CD4-positive, alpha-beta memory T cell (primary cell): ENCODE results near the gene PTEN. TPM values are rescaled to one million over a fixed set of nuclear protein-coding genes. Genes with fewer than 3 reads are reported as not detected.

Source experiments
- CTCF ChIA-PET: fragments of 350-600 bp; sonication (Branson Sonifier 250); formaldehyde crosslinking; loops from one replicate; lab custom pipeline; 2021; ENCODE audit warnings: inconsistent platforms; ENCODE audit not compliant: partially characterized antibody; lab: Charles Lee
- POLR2A ChIA-PET: fragments of 350-600 bp; sonication (Branson Sonifier 250); formaldehyde crosslinking; loops from one replicate; lab custom pipeline; 2021; ENCODE audit not compliant: partially characterized antibody; lab: Charles Lee
- DNase-seq, 5 donors: peaks; one replicate each; pipeline versions ENCODE4 v3.0.0 to v3.0.0-alpha.2; 2020 to 2022; ENCODE audit warnings: mixed read lengths in 1 of 5
- H3K27ac ChIP-seq: one replicate; pipeline ENCODE4 v1.7.0; 2013; ENCODE audit warnings: low read depth, low read length
- H3K27me3 ChIP-seq: 2 replicates; pipeline ENCODE4 v1.7.0; 2013; ENCODE audit warnings: mild to moderate bottlenecking, low read length, moderate library complexity; ENCODE audit not compliant: insufficient read depth
- H3K36me3 ChIP-seq: 2 replicates; pipeline ENCODE4 v1.7.0; 2013; ENCODE audit warnings: mild to moderate bottlenecking, low read length, moderate library complexity; ENCODE audit not compliant: insufficient read depth
- H3K4me1 ChIP-seq: 2 replicates; pipeline ENCODE4 v1.7.0; 2013; ENCODE audit warnings: mild to moderate bottlenecking, low read length, moderate library complexity; ENCODE audit not compliant: insufficient read depth
- H3K4me3 ChIP-seq, 2 donors: one replicate each; pipeline ENCODE4 v1.7.0; 2013; ENCODE audit warnings: low read length in 2 of 2, mild to moderate bottlenecking in 1 of 2
- H3K9me3 ChIP-seq, 2 donors: one replicate each; pipeline ENCODE4 v1.7.0; 2013; ENCODE audit warnings: low read length in 2 of 2, control low read depth in 1 of 2; ENCODE audit not compliant: control insufficient read depth in 1 of 2
- H3K27ac Mint-ChIP-seq, 7 donors: one replicate each; pipeline ENCODE4 v1.8.0; 2020 to 2021; ENCODE audit warnings: mixed read lengths in 7 of 7, mild to moderate bottlenecking in 6 of 7, inconsistent platforms in 3 of 7, moderate library complexity in 3 of 7
- H3K27me3 Mint-ChIP-seq, 2 donors: one replicate each; pipeline ENCODE4 v1.8.0; 2020 to 2021; ENCODE audit warnings: mixed read lengths in 2 of 2
- H3K36me3 Mint-ChIP-seq, 2 donors: one replicate each; pipeline ENCODE4 v1.8.0; 2020 to 2021; ENCODE audit warnings: mixed read lengths in 2 of 2, inconsistent platforms in 1 of 2, mild to moderate bottlenecking in 1 of 2
- H3K4me1 Mint-ChIP-seq, 4 donors: one replicate each; pipeline ENCODE4 v1.8.0; 2020 to 2021; ENCODE audit warnings: mixed read lengths in 4 of 4, mild to moderate bottlenecking in 1 of 4
- H3K4me3 Mint-ChIP-seq, 8 donors: one replicate each; pipeline ENCODE4 v1.8.0; 2020 to 2021; ENCODE audit warnings: mixed read lengths in 8 of 8, mild to moderate bottlenecking in 7 of 8, moderate library complexity in 6 of 8, inconsistent platforms in 3 of 8
- H3K9me3 Mint-ChIP-seq, 8 donors: one replicate each; pipeline ENCODE4 v1.8.0; 2020 to 2021; ENCODE audit warnings: mixed read lengths in 8 of 8, mild to moderate bottlenecking in 5 of 8, inconsistent platforms in 3 of 8, moderate library complexity in 1 of 8
- intact Hi-C: fragments of 100-400 bp; cut with micrococcal nuclease; formaldehyde crosslinking; loops from one replicate; pipeline ENCODE4 v1.15.1; 2023
- polyA plus RNA-seq, 2 donors: library from polyadenylated mRNA; unstranded; fragments of 300-500 nt; fragmentation: Illumina TruSeq; gene quantifications; one replicate each; pipeline ENCODE4 v1.2.3, GENCODE V29; 2021
- total RNA-seq, 2 experiments: library from RNA; stranded (reverse); gene quantifications; one replicate each; pipeline ENCODE4 v1.2.3, GENCODE V29; 2021

The PTEN gene
- total and polyA plus RNA-seq, 4 experiments from 2014 or later: 25.1 to 84.8 (median 57.8) TPM

DNA sequence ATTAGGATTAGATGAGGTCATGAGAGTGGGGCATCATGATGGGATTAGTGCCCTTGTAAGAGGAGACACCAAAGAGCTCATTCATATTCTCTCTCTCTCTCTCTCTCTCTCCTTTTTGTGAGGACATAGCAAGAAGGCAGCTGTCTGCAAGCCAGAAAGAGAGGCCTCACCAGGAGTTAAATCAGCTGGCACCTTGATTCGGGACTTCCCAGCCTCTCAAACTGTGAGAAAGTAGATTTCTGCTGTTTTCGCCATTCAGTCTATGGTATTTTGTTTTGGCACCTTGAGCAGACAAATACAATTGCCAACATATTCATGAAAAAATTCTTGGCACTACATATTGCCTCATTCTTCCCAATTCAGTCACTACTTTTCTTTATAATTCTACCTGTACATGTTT, 24.8 kb upstream of the PTEN start:
- CTCF ChIA-PET: interaction anchor here (0.7 to 2.0 kb wide), 4 partner anchors 10 to 1463 kb away, joined by 3 to 8 read pairs (median 3); partner anchors contain the start of gene IFIT2
- no peak overlapping the region for H3K4me3 Mint-ChIP-seq
- peaks cover 0 to 4% (median 0%) of the 10 kb centered on the region in 8 donors for H3K9me3 Mint-ChIP-seq
- Histone ChIP-seq H3K27ac (no peak overlapping the region), H3K9me3 (no peaks in the 10 kb centered on the region), H3K36me3 (no peaks in the 10 kb centered on the region), H3K4me1 (no peaks in the 10 kb centered on the region), H3K27me3 (no peaks in the 10 kb centered on the region), H3K4me3 (no peak overlapping the region)
- peaks cover 0 to 10% of the 10 kb centered on the region in 2 donors for H3K36me3 Mint-ChIP-seq
- H3K27ac Mint-ChIP-seq: no peak overlapping the region
- intact Hi-C loops: no loop called here
- POLR2A ChIA-PET: no interaction called here
- DNase-seq: no peak
- peaks cover 0 to 2% (median under 1%) of the 10 kb centered on the region in 4 donors for H3K4me1 Mint-ChIP-seq
- H3K27me3 Mint-ChIP-seq: no peaks in the 10 kb centered on the region

DNA sequence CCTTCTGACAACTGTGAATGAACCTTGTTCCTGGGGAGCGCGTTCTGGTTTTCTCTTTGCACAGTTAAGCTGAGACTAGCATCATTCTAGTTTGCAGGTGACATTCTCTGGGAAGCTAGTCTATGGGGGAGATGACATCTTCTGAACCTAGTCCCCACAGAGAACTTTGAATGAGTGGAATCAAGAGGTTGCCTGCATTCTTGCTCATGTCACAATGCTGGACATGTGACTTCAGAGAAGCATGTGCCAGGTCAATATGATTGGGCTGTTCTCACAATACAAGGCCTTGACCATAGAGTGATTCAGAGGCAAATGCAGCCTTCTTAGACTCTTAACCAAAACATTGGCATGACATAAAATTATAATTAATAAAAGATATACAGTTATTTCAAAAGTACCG, 22.2 kb upstream of the PTEN start:
- H3K27me3 ChIP-seq: no peaks in the 10 kb centered on the region
- H3K27ac ChIP-seq: no peak overlapping the region
- no peaks in the 10 kb centered on the region for H3K36me3 ChIP-seq
- H3K4me3 ChIP-seq: no peak overlapping the region
- ChIA-PET POLR2A (no interaction called here), CTCF (interaction anchor here (1.6 kb wide), 2 partner anchors 9 to 23 kb away, joined by 4 to 5 read pairs; partner anchors contain the start of gene ATAD1)
- no peak for DNase-seq
- Mint-ChIP-seq H3K36me3 (peaks cover 0 to 10% of the 10 kb centered on the region in 2 donors), H3K4me3 (no peak overlapping the region), H3K27ac (no peak overlapping the region), H3K9me3 (peaks cover 0 to 3% (median 0%) of the 10 kb centered on the region in 8 donors), H3K4me1 (peaks cover 0 to 2% (median under 1%) of the 10 kb centered on the region in 4 donors), H3K27me3 (peaks cover 0 to 1% of the 10 kb centered on the region in 2 donors)
- no peaks in the 10 kb centered on the region for H3K9me3 ChIP-seq
- intact Hi-C loops: no loop called here
- H3K4me1 ChIP-seq: no peaks in the 10 kb centered on the region

DNA sequence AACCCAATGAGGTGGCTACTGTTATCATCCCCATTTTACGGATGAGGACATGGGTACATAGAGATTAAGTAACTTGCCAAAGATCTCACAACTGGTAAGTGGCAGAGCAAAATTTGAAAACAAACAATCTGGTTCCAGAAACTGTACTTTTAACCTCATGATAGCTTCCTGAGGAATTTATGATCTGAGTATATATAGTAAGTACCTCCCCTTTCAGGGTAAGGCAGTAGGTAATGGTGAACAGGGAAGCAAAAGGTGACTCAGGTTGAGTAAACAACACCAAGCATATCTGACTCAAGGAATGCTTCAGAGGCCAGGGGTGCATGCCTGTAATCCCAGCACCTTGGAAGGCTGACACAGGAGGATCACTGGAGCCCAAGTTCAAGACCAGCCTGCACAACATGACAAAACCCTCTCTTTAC, 21.2 kb upstream of the PTEN start:
- H3K4me1 Mint-ChIP-seq: peaks cover 0 to 2% (median under 1%) of the 10 kb centered on the region in 4 donors
- H3K27me3 ChIP-seq: no peaks in the 10 kb centered on the region
- no peaks in the 10 kb centered on the region for H3K9me3 ChIP-seq
- ChIA-PET CTCF (interaction anchor here (1.6 kb wide), 2 partner anchors 8 to 24 kb away, joined by 4 to 5 read pairs; partner anchors contain the start of gene ATAD1), POLR2A (no interaction called here)
- H3K4me1 ChIP-seq: no peaks in the 10 kb centered on the region
- DNase-seq: no peak
- H3K27ac Mint-ChIP-seq: no peak overlapping the region
- intact Hi-C loops: no loop called here
- H3K27ac ChIP-seq: no peak overlapping the region
- H3K27me3 Mint-ChIP-seq: peaks cover 0 to 1% of the 10 kb centered on the region in 2 donors
- H3K4me3 Mint-ChIP-seq: no peak overlapping the region
- no peak overlapping the region for H3K4me3 ChIP-seq
- H3K36me3 ChIP-seq: no peaks in the 10 kb centered on the region
- peaks cover 0 to 4% of the 10 kb centered on the region in 2 donors for H3K36me3 Mint-ChIP-seq
- no peaks in the 10 kb centered on the region for H3K9me3 Mint-ChIP-seq

DNA sequence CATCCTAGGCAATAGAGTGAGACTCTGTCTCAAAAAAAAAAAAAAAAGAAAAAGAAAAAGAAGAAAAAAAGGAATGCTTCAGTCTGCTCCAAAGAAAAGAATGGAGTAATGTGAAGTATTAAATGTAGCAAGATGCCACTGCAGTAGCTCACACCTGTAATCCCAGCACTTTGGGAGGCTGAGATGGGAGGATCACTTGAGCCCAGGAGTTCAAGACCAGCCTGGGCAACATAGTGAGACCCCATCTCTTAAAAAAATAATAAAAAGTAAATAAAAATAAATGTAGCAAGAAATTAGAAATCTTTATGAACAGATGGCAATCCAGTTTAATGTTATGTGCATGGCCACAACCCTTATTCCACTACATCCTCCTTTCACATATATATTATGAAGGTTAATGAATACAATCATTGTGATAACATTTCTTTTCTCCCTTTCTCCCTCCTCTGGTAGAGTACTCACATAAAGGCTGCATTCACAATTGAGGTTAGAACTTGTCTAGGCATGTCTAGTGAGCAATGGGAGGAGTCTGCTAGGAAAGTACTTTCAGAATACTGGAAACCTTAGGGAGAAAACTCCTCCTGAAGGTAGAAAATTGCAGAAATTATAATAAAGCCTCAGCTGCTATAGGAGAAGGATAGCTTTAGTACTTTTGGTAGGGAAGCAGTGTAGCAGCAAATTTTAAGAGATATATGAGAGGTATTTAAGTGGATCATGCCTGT, 20.5 kb upstream of the PTEN start:
- Mint-ChIP-seq H3K27ac (no peak overlapping the region), H3K9me3 (no peaks in the 10 kb centered on the region), H3K4me1 (peaks cover 0 to 2% (median under 1%) of the 10 kb centered on the region in 4 donors), H3K4me3 (no peak overlapping the region), H3K36me3 (no peaks in the 10 kb centered on the region), H3K27me3 (peaks cover 0 to 1% of the 10 kb centered on the region in 2 donors)
- H3K9me3 ChIP-seq: no peaks in the 10 kb centered on the region
- no peaks in the 10 kb centered on the region for H3K27me3 ChIP-seq
- no peak for DNase-seq
- CTCF ChIA-PET: interaction anchor here (1.6 kb wide), 1 partner anchor 8 kb away, joined by 5 read pairs; no protein-coding TSS in a partner anchor
- H3K27ac ChIP-seq: no peak overlapping the region
- POLR2A ChIA-PET: no interaction called here
- intact Hi-C loops: no loop called here
- no peaks in the 10 kb centered on the region for H3K4me1 ChIP-seq
- H3K36me3 ChIP-seq: no peaks in the 10 kb centered on the region
- no peak overlapping the region for H3K4me3 ChIP-seq

DNA sequence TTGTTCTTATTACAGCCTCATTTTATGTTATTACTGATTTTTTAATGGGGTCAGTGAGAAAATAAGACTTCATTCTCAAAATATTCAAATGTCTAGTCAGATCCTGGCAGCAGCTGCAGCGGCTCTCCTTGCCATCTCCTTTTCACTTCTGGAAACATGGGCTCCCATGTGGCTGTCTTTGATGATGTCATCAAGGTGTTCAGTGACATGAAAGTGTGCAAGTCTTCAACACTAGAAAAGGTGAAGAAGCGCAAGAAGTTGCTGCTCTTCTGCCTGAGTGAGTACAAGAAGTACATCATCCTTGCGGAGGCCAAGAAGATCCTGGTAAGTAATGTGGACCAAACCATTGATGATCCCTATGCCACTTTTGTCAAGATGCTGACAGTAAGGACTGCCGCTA, 19.7 kb upstream of the PTEN start:
- no peak overlapping the region for H3K27ac ChIP-seq
- H3K4me1 ChIP-seq: no peaks in the 10 kb centered on the region
- ChIA-PET CTCF (no interaction called here), POLR2A (no interaction called here)
- intact Hi-C loops: no loop called here
- no peaks in the 10 kb centered on the region for H3K27me3 ChIP-seq
- Mint-ChIP-seq H3K27ac (no peak overlapping the region), H3K4me3 (no peak overlapping the region), H3K4me1 (peaks cover 0 to 2% (median under 1%) of the 10 kb centered on the region in 4 donors), H3K27me3 (peaks cover 0 to 1% of the 10 kb centered on the region in 2 donors), H3K36me3 (no peaks in the 10 kb centered on the region), H3K9me3 (no peaks in the 10 kb centered on the region)
- no peak overlapping the region for H3K4me3 ChIP-seq
- DNase-seq: no peak
- H3K36me3 ChIP-seq: no peaks in the 10 kb centered on the region
- no peaks in the 10 kb centered on the region for H3K9me3 ChIP-seq

DNA sequence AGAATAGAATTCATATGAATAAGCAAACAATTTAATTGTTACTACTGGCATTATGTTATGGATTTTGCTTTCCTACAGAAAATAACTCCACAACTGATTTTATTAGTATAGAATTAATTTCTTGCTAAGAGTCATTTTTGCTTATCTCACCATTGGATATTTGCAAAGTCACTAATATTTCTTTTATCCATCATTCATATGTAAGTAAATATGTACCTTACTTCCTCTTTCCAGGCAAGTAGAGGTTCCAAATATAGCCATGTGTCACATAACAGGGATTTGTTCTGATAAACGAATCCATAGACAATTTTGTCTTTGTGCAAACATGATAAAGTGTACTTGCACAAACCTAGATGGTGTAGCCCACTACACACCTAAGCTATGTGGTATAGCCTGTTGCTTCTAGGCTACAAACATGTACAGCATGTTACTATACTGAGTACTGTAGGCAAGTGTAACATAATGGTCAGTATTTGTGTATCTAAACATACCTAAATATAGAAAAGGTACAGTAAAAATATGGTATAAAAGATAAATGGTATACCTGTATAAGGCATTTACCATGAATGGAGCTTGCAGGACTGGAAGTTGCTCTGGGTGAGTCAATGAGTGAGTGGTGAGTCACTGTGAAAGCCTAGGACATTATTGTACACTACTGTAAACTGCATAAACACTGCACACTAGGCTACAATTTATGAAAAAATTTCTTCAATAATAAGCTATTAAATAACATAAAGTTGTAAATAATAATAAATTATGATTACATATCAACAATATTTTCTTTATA, 18.4 kb upstream of the PTEN start:
- H3K27ac ChIP-seq: no peak overlapping the region
- no peak for DNase-seq
- ChIA-PET POLR2A (no interaction called here), CTCF (interaction anchor here (1.6 to 1.9 kb wide), 3 partner anchors 14 to 708 kb away, joined by 3 to 6 read pairs (median 6); no protein-coding TSS in a partner anchor)
- no peaks in the 10 kb centered on the region for H3K36me3 Mint-ChIP-seq
- intact Hi-C loops: no loop called here
- no peaks in the 10 kb centered on the region for H3K9me3 Mint-ChIP-seq
- no peak overlapping the region for H3K4me3 Mint-ChIP-seq
- H3K9me3 ChIP-seq: no peaks in the 10 kb centered on the region
- no peaks in the 10 kb centered on the region for H3K36me3 ChIP-seq
- H3K27ac Mint-ChIP-seq: no peak overlapping the region
- peaks cover 0 to 2% (median under 1%) of the 10 kb centered on the region in 4 donors for H3K4me1 Mint-ChIP-seq
- no peak overlapping the region for H3K4me3 ChIP-seq
- H3K4me1 ChIP-seq: no peaks in the 10 kb centered on the region
- no peaks in the 10 kb centered on the region for H3K27me3 ChIP-seq
- peaks cover 0 to 1% of the 10 kb centered on the region in 2 donors for H3K27me3 Mint-ChIP-seq

DNA sequence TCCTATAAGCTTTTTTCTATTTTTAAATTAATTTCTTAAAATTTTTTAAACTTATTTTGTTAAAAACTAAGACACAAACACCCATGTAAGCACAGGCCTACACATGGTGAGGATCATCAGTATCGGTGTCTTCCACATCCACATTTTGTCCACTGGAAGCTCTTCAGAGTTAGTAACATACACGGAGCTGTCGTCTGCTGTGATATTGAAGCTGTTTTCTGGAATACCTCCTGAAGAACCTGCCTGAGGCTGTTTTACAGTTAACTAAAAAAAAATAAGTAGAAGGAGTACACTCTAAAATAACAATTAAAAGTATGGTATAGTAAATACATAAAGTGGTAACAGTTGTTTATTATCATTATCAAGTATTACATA, 17.8 kb upstream of the PTEN start:
- Histone ChIP-seq H3K4me1 (peaks cover 1% of the 10 kb centered on the region), H3K27ac (no peak overlapping the region), H3K9me3 (no peaks in the 10 kb centered on the region), H3K27me3 (no peaks in the 10 kb centered on the region), H3K36me3 (no peaks in the 10 kb centered on the region), H3K4me3 (no peak overlapping the region)
- H3K27me3 Mint-ChIP-seq: peaks cover 0 to 1% of the 10 kb centered on the region in 2 donors
- no peaks in the 10 kb centered on the region for H3K9me3 Mint-ChIP-seq
- H3K27ac Mint-ChIP-seq: no peak overlapping the region
- peaks cover 0 to 2% (median under 1%) of the 10 kb centered on the region in 4 donors for H3K4me1 Mint-ChIP-seq
- no peak for DNase-seq
- POLR2A ChIA-PET: interaction anchor here (0.5 kb wide), 1 partner anchor 269 kb away, joined by 3 read pairs; no protein-coding TSS in a partner anchor
- intact Hi-C loops: no loop called here
- H3K36me3 Mint-ChIP-seq: no peaks in the 10 kb centered on the region
- CTCF ChIA-PET: interaction anchor here (1.6 to 1.9 kb wide), 3 partner anchors 13 to 707 kb away, joined by 3 to 6 read pairs (median 6); no protein-coding TSS in a partner anchor
- no peak overlapping the region for H3K4me3 Mint-ChIP-seq
